LNCaP clone FGC (cell line): Measurements from ENCODE around the gene MAPK4.

Source experiments
- DNase-seq: peaks from one replicate; pipeline ENCODE4 v3.0.0-alpha.2; 2011; ENCODE audit warnings: low read depth
- H3K4me3 ChIP-seq: 2 replicates; pipeline ENCODE4 v1.5.1; 2011; ENCODE audit warnings: mild to moderate bottlenecking, low read depth, low read length, control low read depth
- CTCF ChIP-seq: IDR thresholded peaks from 2 replicates; pipeline ENCODE4 v1.5.1; 2012; ENCODE audit warnings: mild to moderate bottlenecking; ENCODE audit not compliant: control insufficient read depth, insufficient read depth; ENCODE audit errors: extremely low read depth

The MAPK4 gene

GRCh38 chr18:50729986-50730385, 170.1 kb downstream of the MAPK4 start:
- no peak for DNase-seq
- H3K4me3 ChIP-seq = no peak overlapping the region
- TF ChIP-seq CTCF = no peak

GRCh38 chr18:50734342-50734741, 174.5 kb downstream of the MAPK4 start:
- no peak overlapping the region for H3K4me3 ChIP-seq
- no peak for DNase-seq
- no peak for TF ChIP-seq CTCF

GRCh38 chr18:50734886-50735285, 175.0 kb downstream of the MAPK4 start:
- DNase-seq = no peak
- H3K4me3 ChIP-seq = no peak overlapping the region
- no peak for TF ChIP-seq CTCF

- no peak for TF ChIP-seq CTCF
- H3K4me3 ChIP-seq = no peak overlapping the region
- DNase-seq = no peak
Observed at GRCh38 chr18:50737127-50737526, 177.2 kb downstream of the MAPK4 start.

- no peak overlapping the region for H3K4me3 ChIP-seq
- DNase-seq = no peak
- no peak for TF ChIP-seq CTCF
Observed at GRCh38 chr18:50738098-50738757, 178.3 kb downstream of the MAPK4 start.

GRCh38 chr18:50742952-50743351, 183.1 kb downstream of the MAPK4 start:
- no peak overlapping the region for H3K4me3 ChIP-seq
- DNase-seq = no peak
- TF ChIP-seq CTCF = no peak

GRCh38 chr18:50744253-50744652, 184.4 kb downstream of the MAPK4 start:
- no peak for DNase-seq
- no peak for TF ChIP-seq CTCF
- H3K4me3 ChIP-seq = no peak overlapping the region
